ENCODE results near the gene PADI3.

PADI3 gene

DNA sequence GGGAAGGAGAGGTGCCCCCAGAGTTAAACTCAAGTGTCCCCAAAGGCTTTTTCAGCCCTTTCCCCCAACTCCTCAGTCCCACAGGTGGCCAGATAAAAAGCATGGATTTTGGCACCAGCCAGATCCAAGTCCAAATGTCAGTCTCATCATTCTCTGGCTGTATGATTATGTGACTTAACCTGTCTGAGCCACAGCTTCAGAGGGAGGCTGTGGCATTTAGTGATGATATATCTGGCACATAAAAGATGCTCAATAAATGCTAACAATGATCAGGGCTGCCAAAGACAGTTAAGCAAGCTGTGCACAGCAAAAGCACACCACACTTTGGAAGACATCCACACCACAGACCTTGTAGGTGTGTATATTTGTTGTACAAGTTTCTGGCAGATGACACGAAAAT is 5.6 kb upstream of the PADI3 start:
- DNase-seq: no peak

GRCh38 chr1:17244821-17245740 is 3.8 kb upstream of the PADI3 start:
- DNase-seq: no peak

DNA sequence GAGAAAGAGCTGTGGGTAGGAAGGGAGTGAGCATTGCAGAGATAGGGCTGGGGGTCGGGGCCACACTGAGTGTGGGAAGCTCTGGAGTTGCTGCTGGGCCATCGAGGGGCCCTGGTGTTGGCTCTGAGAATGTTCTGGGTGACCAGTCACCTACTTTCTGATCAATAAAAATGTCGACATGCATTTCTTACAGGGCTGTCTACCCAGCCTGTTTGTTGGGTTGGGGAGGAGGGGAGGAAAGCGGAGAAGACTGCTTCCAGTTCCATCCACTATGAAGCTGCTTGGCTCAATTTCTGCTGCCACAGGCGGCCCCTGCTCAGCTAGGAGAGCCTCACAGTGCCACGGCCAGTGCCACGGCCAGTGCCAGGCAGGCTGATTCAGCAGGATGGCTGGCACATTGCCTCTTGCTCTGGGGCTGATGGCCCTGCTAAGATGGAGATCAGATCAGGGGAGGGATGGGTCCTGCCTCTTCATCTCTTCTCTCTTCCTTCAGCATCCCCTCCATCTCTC is 3.0 kb upstream of the PADI3 start:
- no peak for DNase-seq

GRCh38 chr1:17246971-17247370 is 1.9 kb upstream of the PADI3 start:
- no peak for DNase-seq

GRCh38 chr1:17250601-17251000 is 1.7 kb downstream of the PADI3 start:
- no peak for DNase-seq

DNA sequence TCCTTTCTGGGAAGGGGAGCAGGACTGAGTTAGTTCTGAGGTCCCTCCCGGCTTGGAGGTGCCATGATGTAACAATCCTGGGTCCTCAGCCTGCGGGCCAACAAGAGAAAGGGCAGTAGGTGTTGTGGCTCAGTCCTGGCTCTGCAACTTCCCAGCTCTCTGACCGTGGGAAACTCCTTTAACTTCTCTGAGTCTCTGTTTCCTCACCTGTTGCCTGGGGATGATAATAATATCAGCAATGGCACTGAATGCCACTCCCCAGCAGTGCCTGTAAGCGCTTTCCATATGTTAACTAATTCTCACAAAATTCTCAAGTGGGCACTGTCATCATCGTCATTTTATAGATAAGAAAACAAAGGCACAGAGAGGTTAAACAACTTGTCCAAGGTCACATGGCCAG is 2.3 kb downstream of the PADI3 start:
- DNase-seq: no peak

DNA sequence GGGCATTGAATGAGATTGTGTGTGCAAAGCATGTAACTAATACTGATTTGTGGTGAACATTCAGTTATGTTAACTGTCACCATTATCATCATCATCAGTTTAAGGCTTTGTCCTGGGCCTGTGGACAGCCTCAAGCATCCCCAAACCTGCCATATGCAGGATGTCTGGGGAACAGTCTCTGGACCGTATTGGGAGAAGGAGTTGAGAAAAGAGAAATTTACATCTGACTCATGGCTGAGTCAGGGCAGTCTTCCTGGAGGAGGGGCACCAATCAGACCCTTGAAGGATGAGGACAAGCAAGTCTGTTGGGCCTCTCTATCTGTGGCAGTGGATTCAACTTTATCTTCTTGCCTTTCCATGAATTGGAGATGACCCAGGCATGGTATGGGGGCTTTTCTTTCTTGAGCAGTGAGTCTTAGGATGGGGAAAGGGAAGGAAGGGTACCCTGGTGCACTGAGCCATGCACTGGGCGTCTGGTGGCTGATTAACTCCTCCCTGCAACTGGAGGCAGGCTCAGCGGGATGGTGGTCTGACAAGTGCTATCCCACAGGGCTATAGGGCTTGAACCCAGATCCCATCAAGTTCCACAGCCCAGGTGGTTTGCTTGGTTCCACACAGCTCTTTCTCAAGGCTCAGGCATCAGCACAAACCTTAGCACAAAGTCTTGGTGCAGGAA is 2.9 kb downstream of the PADI3 start:
- no peak for DNase-seq

- no peak for DNase-seq
These were observed 6.4 kb downstream of the PADI3 start for GRCh38 chr1:17255336-17255735.

DNA sequence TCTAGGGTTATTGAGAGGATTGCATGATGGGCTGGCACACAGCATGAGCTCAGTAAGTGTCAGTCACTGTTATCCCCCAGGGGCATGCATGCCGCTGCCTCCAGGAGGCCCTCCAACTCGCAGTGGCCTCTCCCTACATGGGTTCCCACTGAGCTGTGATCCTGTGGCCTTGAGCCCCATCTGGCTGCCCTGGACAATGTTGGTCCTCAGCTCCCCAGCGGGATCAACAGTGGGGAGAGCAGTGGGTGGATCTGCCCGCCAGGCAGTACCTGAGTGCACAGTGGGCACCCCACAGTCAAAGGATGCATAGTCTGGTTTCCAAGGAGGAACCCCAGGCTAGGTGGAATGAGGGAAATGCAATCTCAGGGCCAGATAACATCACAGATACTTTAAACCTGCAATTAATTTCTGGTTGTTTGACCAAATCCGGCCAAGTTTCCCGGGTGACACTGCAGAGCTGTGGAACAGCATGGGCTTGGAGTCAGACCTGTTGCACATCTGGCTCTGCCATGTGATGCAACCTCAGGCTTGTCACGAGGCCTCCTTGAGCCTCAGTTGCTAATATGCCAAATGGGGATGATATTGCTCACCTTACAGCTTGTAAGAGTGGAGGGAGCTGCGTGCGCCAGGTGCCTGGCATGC is 9.3 kb downstream of the PADI3 start:
- DNase-seq: no peak

DNA sequence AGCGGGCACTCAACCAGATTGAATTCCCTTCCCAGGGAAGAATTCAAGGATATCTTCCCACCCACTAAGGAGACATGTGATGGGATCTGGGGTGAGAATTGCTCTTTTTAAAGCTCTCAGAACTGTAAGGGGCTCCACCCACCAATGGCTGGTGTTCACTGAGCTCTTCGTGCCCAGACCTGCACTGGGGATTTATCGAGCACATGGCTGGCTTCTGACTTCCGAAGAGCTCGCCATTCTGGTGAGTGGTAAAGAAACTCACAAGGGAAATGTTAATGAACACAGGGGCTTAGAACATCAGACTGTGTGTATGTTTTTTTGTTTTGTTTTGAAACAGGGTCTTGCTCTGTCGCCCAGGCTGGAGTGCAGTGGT is 9.8 kb downstream of the PADI3 start:
- no peak for DNase-seq

GRCh38 chr1:17259233-17259873 is 10.5 kb downstream of the PADI3 start:
- DNase-seq: no peak

DNA sequence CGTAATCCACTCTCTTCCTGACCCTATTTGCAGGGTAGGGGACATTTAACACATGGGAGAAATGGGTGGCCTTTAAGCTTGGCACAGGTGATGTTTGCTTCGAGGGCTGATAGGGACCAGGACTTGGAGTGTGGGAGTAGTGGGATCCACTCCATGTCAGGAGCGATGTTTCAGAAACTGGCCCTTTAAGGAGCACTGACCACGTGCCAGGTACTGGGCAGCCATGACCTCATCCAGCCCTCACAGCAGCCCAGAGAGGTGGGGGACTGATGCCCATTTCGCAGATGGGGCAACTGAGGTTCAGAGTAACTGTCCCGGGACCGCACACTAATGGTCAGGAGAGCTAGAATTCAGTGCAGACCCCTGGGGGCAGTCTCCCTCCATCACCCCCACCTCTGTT is 11.4 kb downstream of the PADI3 start:
- no peak for DNase-seq

DNA sequence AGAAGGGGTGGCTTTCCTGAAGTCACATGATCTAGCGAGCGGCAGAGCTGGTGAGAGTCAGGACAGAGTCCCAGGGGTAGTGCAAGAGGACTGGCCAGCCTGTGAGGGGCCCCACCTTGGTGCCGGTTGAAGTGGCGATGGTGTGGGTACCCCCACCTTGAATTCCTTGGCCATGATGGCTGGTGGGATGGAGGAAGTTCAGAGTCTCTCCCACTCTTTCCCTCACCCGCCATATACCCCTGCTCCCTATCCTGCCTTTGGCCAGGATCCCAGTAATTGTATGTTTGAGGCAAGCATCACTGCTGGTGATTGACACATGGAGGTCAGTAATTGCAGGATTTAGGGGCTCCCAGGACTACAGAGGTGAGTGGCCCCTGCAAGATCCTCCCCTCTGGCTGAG is 11.8 kb downstream of the PADI3 start:
- DNase-seq: no peak

- DNase-seq: no peak
These were observed 15.0 kb downstream of the PADI3 start for GRCh38 chr1:17263936-17264335.

GRCh38 chr1:17264470-17264869 is 15.6 kb downstream of the PADI3 start:
- no peak for DNase-seq

- DNase-seq: no peak
These were observed 16.3 kb downstream of the PADI3 start for GRCh38 chr1:17265162-17265561.

GRCh38 chr1:17265950-17266349 is 17.1 kb downstream of the PADI3 start:
- DNase-seq: no peak

DNA sequence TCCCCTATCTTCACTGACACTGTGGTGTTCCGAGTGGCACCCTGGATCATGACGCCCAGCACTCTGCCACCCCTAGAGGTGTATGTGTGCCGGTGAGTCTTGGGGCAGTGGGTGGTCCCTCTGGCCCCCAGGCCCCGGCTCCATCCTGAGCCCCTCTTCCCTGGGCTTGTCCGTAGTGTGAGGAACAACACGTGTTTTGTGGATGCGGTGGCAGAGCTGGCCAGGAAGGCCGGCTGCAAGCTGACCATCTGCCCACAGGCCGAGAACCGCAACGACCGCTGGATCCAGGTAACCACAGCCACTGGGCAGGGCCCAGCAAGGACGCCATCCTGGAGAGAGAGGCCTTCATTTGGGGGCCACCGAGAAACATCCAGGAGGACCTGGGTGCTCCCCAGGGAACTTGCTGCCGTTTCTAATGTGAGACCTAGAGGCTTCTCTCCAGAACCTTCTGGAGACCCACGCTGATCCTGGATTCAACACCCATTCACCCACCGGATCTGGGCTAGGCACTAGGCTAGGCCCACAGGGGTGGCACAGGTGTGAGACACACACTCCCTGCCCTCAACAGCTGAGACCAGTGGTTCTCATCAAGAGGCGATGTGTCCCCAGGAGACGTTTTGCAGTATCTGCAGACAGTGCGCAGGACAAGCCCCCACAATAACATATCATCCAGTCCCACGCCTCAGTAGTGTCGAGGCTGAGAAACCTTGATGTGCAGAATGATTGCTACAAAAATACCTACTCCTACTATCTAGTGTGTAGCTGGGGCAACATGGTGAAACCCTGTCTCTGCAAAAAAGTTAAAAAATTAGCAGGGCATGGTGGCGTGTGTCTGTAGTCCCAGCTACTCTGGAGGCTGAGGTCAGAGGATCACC is 22.2 kb downstream of the PADI3 start:
- DNase-seq: no peak

DNA sequence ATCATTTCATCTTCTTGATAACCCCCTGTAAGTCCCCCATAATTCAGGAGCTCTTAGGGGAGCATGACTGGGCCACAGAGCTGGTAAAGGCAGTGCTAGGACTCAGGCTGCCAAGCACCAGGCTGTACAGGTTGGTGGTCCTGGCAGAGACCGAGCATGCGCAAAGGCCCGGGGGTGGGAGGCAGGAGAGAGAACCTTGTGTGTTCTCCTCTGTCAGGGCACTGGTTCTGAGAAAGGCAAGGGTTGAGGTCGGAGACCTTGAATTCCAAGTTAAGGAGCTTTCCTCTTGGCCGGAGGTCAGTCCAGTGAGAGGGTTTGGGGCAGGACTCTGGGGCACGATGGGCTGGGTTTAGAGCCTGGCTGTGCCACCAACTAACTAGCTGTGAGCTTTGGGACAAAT is 23.2 kb downstream of the PADI3 start:
- no peak for DNase-seq

DNA sequence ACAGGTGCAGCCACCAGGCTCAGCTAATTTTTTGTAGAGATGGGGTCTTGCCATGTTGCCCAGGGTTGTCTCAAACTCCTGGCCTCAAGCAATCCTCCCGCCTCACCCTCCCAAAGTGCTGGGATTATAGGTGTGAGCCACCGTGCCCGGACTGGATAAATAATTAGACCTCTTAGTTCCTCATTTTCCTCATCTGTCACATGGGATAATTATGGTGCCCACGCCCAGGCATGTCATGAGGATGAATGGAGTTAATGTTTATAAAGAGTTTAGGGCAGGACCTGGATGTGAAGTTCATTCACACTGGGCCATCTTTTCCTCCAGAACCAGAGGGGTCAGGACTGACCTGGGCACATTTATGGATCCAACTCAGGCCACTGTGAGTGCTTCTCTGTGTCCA is 23.7 kb downstream of the PADI3 start:
- no peak for DNase-seq

GRCh38 chr1:17273096-17273495 is 24.2 kb downstream of the PADI3 start:
- no peak for DNase-seq
